GM12872 (cell line): ENCODE measurements around the gene CHCHD6.
A peak's percentile ranks its signal among the peaks of the same experiment; 100 is the strongest.

Experiments
- CTCF ChIP-seq: IDR thresholded peaks from 3 replicates; pipeline ENCODE4 v1.5.1; 2011; ENCODE audit warnings: low read depth, mild to moderate bottlenecking, low read length, moderate library complexity; ENCODE audit not compliant: insufficient read depth

CHCHD6 gene

GRCh38 chr3:126978291-126978690 is 274.3 kb downstream of the CHCHD6 start:
- no peak for TF ChIP-seq CTCF

DNA sequence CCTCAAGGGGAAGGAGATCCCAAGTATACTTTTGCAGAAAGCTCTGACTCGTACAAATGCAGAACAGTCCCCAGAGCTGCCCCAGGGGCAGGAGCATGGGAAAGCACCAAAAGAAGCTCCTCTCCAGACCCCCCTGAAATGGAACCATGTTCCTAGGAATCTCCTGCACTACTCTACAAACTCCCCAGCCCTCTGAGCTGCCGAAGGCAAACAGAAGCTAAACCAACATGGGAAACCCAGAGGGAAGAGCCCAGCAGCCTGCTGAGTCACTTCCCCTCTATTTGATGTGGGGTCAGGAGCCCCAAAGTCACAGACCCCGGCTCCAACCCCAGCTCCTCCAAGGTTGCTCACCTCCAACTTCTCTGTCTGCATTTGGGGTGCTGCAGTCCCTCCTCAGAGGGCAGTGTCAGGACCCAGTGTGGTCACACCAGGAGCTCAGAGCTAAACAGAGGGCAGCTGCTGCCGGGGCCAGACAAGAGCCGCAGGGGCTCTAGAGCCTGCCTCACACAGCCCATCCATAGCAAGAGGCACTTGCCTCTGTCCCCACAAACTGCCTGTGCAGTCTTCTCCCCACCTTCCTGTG is 275.1 kb downstream of the CHCHD6 start:
- TF ChIP-seq CTCF: no peak

DNA sequence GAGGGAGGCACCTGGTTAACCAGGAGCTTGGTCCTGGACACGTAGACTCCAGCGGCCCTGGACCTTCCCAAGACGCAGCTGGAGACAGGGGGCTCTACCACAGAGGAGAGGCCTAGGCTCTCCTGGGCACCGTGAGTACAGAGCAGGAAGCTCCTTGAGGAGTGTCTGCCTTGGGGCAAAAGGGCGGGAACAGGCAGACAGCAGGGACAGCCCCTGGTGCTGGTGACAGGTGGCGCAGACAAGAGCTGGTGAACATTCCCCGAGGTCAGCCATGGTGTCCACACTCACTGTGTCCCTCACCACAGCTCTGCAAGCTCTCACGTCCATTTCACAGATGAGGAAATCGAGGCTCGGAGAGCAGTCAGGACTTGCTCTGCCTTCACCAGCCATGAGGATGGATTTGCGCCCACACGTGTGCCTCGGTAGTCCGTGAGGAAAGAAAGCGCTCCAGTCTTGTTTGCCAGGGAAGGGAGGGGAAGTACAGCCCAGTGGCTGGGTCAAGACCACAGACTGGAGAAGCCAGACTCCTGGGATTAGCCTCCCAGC is 276.3 kb downstream of the CHCHD6 start:
- TF ChIP-seq CTCF: no peak

- TF ChIP-seq CTCF: no peak
These were observed 278.1 kb downstream of the CHCHD6 start for GRCh38 chr3:126982126-126982470.

DNA sequence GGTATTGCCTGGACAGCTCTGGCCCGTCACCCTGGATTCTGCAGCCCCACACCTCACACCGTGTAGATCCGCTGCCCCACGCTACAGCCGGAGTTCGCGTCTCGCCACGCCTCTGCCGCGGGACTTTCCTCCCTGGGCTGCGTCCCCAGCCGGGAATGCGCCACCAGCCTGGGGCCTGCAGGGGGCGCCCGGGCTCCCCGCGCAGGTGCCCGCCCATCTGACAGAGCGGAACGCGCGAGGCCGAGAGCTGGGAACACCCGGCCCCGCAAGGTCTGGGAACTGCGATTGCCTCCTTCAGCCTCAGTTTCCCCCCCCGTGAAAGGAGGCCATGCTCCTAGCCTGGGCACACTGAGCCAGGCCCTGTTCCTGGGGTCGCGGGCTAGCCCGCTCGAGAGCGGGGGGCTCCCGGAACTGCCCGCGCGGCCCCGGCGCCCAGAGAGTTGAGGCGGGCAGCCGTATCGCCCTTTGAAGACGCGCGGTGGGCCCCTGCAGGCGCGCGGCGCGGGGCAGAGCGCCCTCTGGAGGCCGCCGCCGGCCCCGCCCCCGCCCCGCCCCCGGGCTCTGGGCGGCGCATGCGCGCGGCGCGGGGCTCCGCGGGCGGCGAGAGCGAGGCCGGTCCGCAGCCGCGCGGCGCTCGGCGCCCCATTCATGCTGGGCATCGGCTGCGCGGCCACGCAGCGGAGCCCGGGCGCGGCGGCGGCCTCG is 278.6 kb downstream of the CHCHD6 start, which contains the start of gene PLXNA1:
Gene PLXNA1, plus strand, starts transcription at position 645 of the 705 bp plus-strand sequence. CDS start 5,479 bp downstream, outside the sequence.
- peak; percentile 89 for TF ChIP-seq CTCF

DNA sequence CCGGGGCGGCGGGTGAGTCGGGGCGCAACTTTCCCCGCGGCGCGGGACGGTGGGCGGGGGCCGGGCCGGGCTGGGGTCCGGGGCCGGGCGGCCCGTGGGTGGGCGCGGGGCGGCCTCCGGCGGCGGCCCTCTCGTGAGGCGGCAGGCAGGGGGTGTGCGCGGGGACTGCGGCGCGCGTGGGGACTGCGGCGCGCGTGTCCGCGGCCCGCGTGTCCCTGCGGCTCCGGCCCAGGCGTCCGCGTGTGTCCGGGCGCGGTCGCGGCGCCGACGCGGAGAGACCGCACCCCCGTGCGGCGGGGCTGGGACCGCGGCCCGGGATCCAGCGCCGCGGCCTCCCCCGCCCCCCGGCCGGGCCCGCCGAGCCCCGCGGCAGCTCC is 279.2 kb downstream of the CHCHD6 start:
- no peak for TF ChIP-seq CTCF

- TF ChIP-seq CTCF: no peak
These were observed 279.8 kb downstream of the CHCHD6 start for GRCh38 chr3:126983653-126984390.
